Brain microvascular endothelial cell (primary cell): Measurements from ENCODE around the gene SDK2.
A peak's percentile ranks its signal among the peaks of the same experiment; 100 is the strongest.

Source experiments
- DNase-seq: peaks from one replicate; pipeline ENCODE4 v3.0.0-alpha.2; 2020
- H3K27ac ChIP-seq: fragments of 250-450 bp; sonication (Bioruptor Pico); 2 replicates; pipeline ENCODE4 v1.5.1; 2020; ENCODE audit warnings: mild to moderate bottlenecking, moderate library complexity
- H3K27me3 ChIP-seq: fragments of 250-450 bp; sonication (Bioruptor Pico); replicated peaks from 2 replicates; pipeline ENCODE4 v1.5.1; 2020; ENCODE audit warnings: mild to moderate bottlenecking
- H3K36me3 ChIP-seq: fragments of 250-450 bp; sonication (Bioruptor Pico); replicated peaks from 2 replicates; pipeline ENCODE4 v1.5.1; 2020; ENCODE audit warnings: mild to moderate bottlenecking
- H3K4me3 ChIP-seq: 2 replicates; pipeline ENCODE4 v1.5.1; 2011; ENCODE audit warnings: low read depth, mild to moderate bottlenecking, control low read depth, low read length, moderate library complexity
- CTCF ChIP-seq: IDR thresholded peaks from 2 replicates; pipeline ENCODE4 v1.5.1; 2011; ENCODE audit warnings: low read depth, mild to moderate bottlenecking, moderate library complexity, low read length, control low read depth, inconsistent platforms; ENCODE audit errors: missing control alignments
- in situ Hi-C: cut with HindIII; loops from 2 replicates; pipeline ENCODE4 v1.10.0; 2017; ENCODE audit warnings: low sequenced_read_pairs, low pct_ligation_motif_present

SDK2 gene

GRCh38 chr17:73396431-73397277, 247.6 kb downstream of the SDK2 start:
- no peak overlapping the region for H3K27ac ChIP-seq

GRCh38 chr17:73394512-73395450, 249.5 kb downstream of the SDK2 start:
- H3K27ac ChIP-seq: no peak overlapping the region
- no peak for DNase-seq
- TF ChIP-seq CTCF: no peak
- in situ Hi-C loops: no loop called here
- H3K36me3 ChIP-seq: no peaks in the 10 kb centered on the region
- no peaks in the 10 kb centered on the region for H3K27me3 ChIP-seq
- H3K4me3 ChIP-seq: no peak overlapping the region

More at GRCh38 chr17:73396431-73397277, 247.6 kb downstream of the SDK2 start:
- TF ChIP-seq CTCF: no peak
- no peaks in the 10 kb centered on the region for H3K27me3 ChIP-seq
- no peaks in the 10 kb centered on the region for H3K36me3 ChIP-seq
- H3K4me3 ChIP-seq: no peak overlapping the region
- peak; percentile 64 for DNase-seq
- in situ Hi-C loops: no loop called here

- no peak for TF ChIP-seq CTCF
- no peaks in the 10 kb centered on the region for H3K36me3 ChIP-seq
- H3K4me3 ChIP-seq: no peak overlapping the region
- peak; percentile 27 for DNase-seq
- no peaks in the 10 kb centered on the region for H3K27me3 ChIP-seq
- no peak overlapping the region for H3K27ac ChIP-seq
- in situ Hi-C loops: no loop called here
These were observed 250.3 kb downstream of the SDK2 start for GRCh38 chr17:73393962-73394361.

- DNase-seq: no peak
- no peaks in the 10 kb centered on the region for H3K36me3 ChIP-seq
- no peak for TF ChIP-seq CTCF
- no peaks in the 10 kb centered on the region for H3K27me3 ChIP-seq
- in situ Hi-C loops: no loop called here
- no peak overlapping the region for H3K27ac ChIP-seq
- H3K4me3 ChIP-seq: no peak overlapping the region
These were observed 250.9 kb downstream of the SDK2 start for GRCh38 chr17:73393381-73393780.

GRCh38 chr17:73391331-73392265, 252.6 kb downstream of the SDK2 start:
- Histone ChIP-seq H3K27me3 (no peaks in the 10 kb centered on the region), H3K27ac (no peak overlapping the region), H3K4me3 (no peak overlapping the region), H3K36me3 (no peaks in the 10 kb centered on the region)
- TF ChIP-seq CTCF: no peak
- in situ Hi-C loops: no loop called here
- no peak for DNase-seq
